Liver (tissue), 9 donors: ENCODE results near the gene UTS2R. TPM values are rescaled to one million over a fixed set of nuclear protein-coding genes. Genes with fewer than 3 reads are reported as not detected.

Source experiments
- DNase-seq: peaks from one replicate; pipeline ENCODE4 v3.0.0-alpha.2; 2017; ENCODE audit warnings: low spot score
- H3K27ac ChIP-seq, 2 donors: one replicate each; pipeline ENCODE4 v1.7.0; 2013; ENCODE audit warnings: inconsistent platforms in 2 of 2, low read length in 2 of 2, control low read depth in 1 of 2, low read depth in 1 of 2, mild to moderate bottlenecking in 1 of 2
- H3K27me3 ChIP-seq, 4 donors: one replicate each; pipeline versions ENCODE4 v1.6.1 to v1.7.0; 2013; ENCODE audit warnings: low read length in 3 of 4, inconsistent platforms in 1 of 4, mild to moderate bottlenecking in 1 of 4, moderate library complexity in 1 of 4; ENCODE audit not compliant: control insufficient read depth in 4 of 4, insufficient read depth in 4 of 4
- H3K36me3 ChIP-seq, 4 donors: one replicate each; pipeline versions ENCODE4 v1.6.1 to v1.7.0; 2013; ENCODE audit warnings: low read length in 3 of 4, mild to moderate bottlenecking in 3 of 4, low read depth in 1 of 4, moderate library complexity in 1 of 4; ENCODE audit not compliant: control insufficient read depth in 4 of 4, insufficient read depth in 3 of 4
- H3K4me1 ChIP-seq, 4 donors: one replicate each; pipeline versions ENCODE4 v1.6.1 to v1.7.0; 2013; ENCODE audit warnings: low read length in 3 of 4, mild to moderate bottlenecking in 3 of 4, moderate library complexity in 1 of 4; ENCODE audit not compliant: control insufficient read depth in 4 of 4, insufficient read depth in 4 of 4
- H3K4me3 ChIP-seq, 3 donors: one replicate each; pipeline versions ENCODE4 v1.6.1 to v1.7.0; 2013; ENCODE audit warnings: low read length in 3 of 3, control low read depth in 1 of 3, low read depth in 1 of 3, mild to moderate bottlenecking in 1 of 3
- H3K9ac ChIP-seq, 2 donors: one replicate each; pipeline ENCODE4 v1.7.0; 2013; ENCODE audit warnings: low read length in 2 of 2, mild to moderate bottlenecking in 2 of 2, moderate library complexity in 2 of 2, control low read depth in 1 of 2, low read depth in 1 of 2
- H3K9me3 ChIP-seq, 4 donors: one replicate each; pipeline versions ENCODE4 v1.6.1 to v1.7.0; 2013; ENCODE audit warnings: low read length in 3 of 4; ENCODE audit not compliant: control insufficient read depth in 4 of 4
- FOXA2 ChIP-seq: IDR thresholded peaks from 2 replicates; pipeline ENCODE4 v1.6.1; 2016; ENCODE audit warnings: antibody characterized with exemption
- GABPA ChIP-seq, 2 donors: IDR thresholded peaks in 1 of 2; conservative IDR thresholded peaks in 1 of 2; 2 replicates each; pipeline ENCODE4 v1.6.1; 2016; ENCODE audit warnings: antibody characterized with exemption in 2 of 2, mild to moderate bottlenecking in 1 of 2, moderate library complexity in 1 of 2
- JUND ChIP-seq, 2 donors: IDR thresholded peaks; 2 replicates each; pipeline ENCODE4 v1.6.1; 2016; ENCODE audit warnings: antibody characterized with exemption in 2 of 2
- MAX ChIP-seq: IDR thresholded peaks from 2 replicates; pipeline ENCODE4 v1.6.1; 2016; ENCODE audit warnings: antibody characterized with exemption
- NR2F2 ChIP-seq: IDR thresholded peaks from 2 replicates; pipeline ENCODE4 v1.6.1; 2016; ENCODE audit warnings: antibody characterized with exemption
- RAD21 ChIP-seq, 2 donors: IDR thresholded peaks; 2 replicates each; pipeline ENCODE4 v1.6.1; 2016; ENCODE audit warnings: antibody characterized with exemption in 2 of 2, mild to moderate bottlenecking in 2 of 2
- REST ChIP-seq: IDR thresholded peaks from 2 replicates; pipeline ENCODE4 v1.6.1; 2016; ENCODE audit warnings: antibody characterized with exemption, mild to moderate bottlenecking
- RXRA ChIP-seq, 2 donors: IDR thresholded peaks; 2 replicates each; pipeline ENCODE4 v1.6.1; 2017 to 2018; ENCODE audit warnings: antibody characterized with exemption in 2 of 2, mild to moderate bottlenecking in 1 of 2
- TAF1 ChIP-seq: conservative IDR thresholded peaks from 2 replicates; pipeline ENCODE4 v1.6.1; 2016; ENCODE audit warnings: antibody characterized with exemption, mild to moderate bottlenecking
- YY1 ChIP-seq: IDR thresholded peaks from 2 replicates; pipeline ENCODE4 v1.6.1; 2016; ENCODE audit warnings: antibody characterized with exemption, mild to moderate bottlenecking
- ZBTB33 ChIP-seq: IDR thresholded peaks from 2 replicates; pipeline ENCODE4 v1.6.1; 2016; ENCODE audit warnings: antibody characterized with exemption
- WGBS: extraction: QIAGEN DNeasy Blood & Tissue Kit; methylation state at CpG from one replicate; pipeline ENCODE4 v1.1.7; 2013; 5-methylcytosine and 5-hydroxymethylcytosine counted together
- polyA plus RNA-seq, 2 donors: library from polyadenylated mRNA; stranded (reverse) in 1 of 2; unstranded in 1 of 2; fragments of 200-250 nt in 1 of 2; fragments of >200 nt in 1 of 2; fragmentation: Nextera tagmentation in 1 of 2; extraction: Ambion mirVana in 1 of 2; gene quantifications; one replicate each; pipeline versions ENCODE4 v1.2.1 to v1.2.3, GENCODE V29; 2013 to 2015
- total RNA-seq, 2 donors: library from RNA; depleted of rRNA; stranded (reverse); fragments of >200 nt; gene quantifications; one replicate each; pipeline ENCODE4 v1.2.3, GENCODE V29; 2014
- donor health status: healthy.
- donor health status: healthy.
- donor health status: healthy.
- donor health status: healthy.
- donor health status: healthy.

UTS2R gene
- total and polyA plus RNA-seq, 4 donors: not detected

DNA sequence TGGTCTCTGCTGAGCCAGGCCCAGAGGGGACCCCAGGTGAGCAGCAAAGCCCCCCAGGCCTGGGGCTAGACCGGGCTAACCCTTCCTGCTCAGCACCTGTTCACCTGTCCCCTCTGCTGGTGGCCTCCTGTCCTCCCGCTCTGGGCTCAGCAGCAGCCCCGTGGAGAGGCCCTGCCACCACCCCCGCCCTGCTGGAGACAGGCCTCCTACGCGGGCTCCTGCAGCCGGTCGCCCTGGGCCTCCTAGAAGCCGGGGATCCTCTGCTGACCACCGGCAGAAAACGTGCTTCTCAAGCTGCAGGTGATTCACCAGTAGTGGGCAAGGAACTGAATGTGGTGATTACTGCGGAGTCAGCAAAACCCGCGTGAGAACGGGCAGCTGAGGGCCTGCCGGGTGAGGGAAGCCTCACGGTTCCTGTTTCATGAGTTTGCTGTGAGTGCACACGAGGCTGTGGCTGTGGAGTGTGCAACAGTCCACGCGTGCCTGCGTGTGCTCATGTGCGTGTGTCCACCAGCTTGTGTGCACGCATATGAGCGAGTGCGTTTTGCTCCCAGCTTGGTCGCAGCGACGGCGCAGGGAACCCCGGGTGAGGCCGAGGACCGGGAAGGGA lies 38.8 kb upstream of the UTS2R start:
- 47% methylated on average over 32 of the region's 32 CpGs for WGBS
- TF ChIP-seq YY1: no peak
- TF ChIP-seq JUND (IDR thresholded peaks at IDR 0.05): peak in 1 of 2 donors; percentile 17
- Histone ChIP-seq H3K27me3 (no peaks in the 10 kb centered on the region), H3K36me3 (no peaks in the 10 kb centered on the region), H3K4me3 (peak overlapping the region in 1 of 3 donors; percentile 48), H3K9ac (no peak overlapping the region), H3K9me3 (no peaks in the 10 kb centered on the region), H3K27ac (peak overlapping the region in 1 of 2 donors; percentile 11), H3K4me1 (peaks cover 8 to 50% (median 32%) of the 10 kb centered on the region in 4 donors)
- no peak for DNase-seq

DNA sequence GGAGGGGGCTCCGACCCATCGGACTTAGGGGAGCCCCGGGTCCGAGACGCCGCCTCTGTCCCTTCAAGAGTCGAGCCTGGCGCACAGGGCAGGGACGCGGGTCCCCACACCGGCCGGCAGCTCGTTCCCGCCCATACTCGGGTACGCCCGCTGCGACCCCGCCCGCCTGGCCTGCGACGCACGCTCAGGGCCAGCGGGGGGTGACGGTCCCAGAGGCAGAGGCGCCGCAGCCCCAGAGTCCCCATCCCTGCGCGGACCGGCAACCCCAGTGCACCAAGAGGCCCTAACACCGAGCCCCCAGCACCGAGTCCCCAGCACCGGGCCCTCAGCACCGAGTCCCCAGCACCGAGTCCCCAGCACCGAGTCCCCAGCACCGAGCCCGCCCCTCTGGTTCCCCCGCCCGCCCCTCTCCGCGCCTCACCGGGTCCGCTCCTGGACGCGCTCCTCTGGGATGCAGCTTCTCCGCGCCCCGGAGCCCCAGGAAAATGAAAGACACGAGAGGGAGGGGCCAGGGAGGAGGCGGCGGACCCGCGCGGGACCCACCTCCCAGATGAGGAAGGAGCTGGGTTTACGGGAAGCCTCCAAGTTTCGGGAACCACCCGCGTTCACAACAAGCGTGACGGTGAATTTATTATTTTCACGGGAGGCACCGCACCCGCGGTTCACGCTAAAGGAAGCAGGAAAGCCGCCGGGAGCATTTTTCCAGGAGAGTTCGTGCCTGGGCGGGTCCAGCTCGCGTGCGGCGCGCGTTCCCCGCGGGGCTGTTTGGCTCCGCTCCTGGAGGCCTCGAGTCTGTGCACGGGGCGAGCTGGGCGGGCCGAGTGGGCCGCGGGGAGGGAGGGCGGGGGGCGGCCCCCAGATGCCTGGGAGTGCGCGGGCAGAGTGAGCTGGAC lies 38.0 kb upstream of the UTS2R start, which contains the start of gene SECTM1:
SECTM1 (minus strand) TSS at position 488 of the 893 bp plus-strand sequence. CDS start 6,526 bp downstream, outside the sequence.
- 18% methylated on average over 90 of the region's 90 CpGs for WGBS
- Histone ChIP-seq H3K27ac (peak within 1 kb of the TSS; percentile 98 to 99), H3K9me3 (no peaks in the 10 kb centered on the region), H3K4me1 (peaks cover 8 to 43% (median 27%) of the 10 kb centered on the region in 4 donors), H3K36me3 (no peaks in the 10 kb centered on the region), H3K27me3 (no peaks in the 10 kb centered on the region), H3K9ac (no peak within 1 kb of the TSS), H3K4me3 (peak within 1 kb of the TSS in 1 of 3 donors; percentile 55)
- no peak for DNase-seq
- no peak for TF ChIP-seq REST
- no peak for TF ChIP-seq RXRA (IDR thresholded peaks at IDR 0.05)
- no peak for TF ChIP-seq MAX
- TF ChIP-seq ZBTB33: no peak
- TF ChIP-seq RAD21 (IDR thresholded peaks at IDR 0.05): no peak
- TF ChIP-seq TAF1: no peak
- no peak for TF ChIP-seq FOXA2
- no peak for TF ChIP-seq GABPA (IDR thresholded peaks at IDR 0.05 in 1 of 2, conservative IDR thresholded peaks at IDR 0.05 in 1 of 2)
- TF ChIP-seq NR2F2: no peak
